ENCODE measurements around the gene SLC1A2.

- no peak for TF ChIP-seq CTCF (IDR thresholded peaks at IDR 0.05)
- TF ChIP-seq POLR2A (IDR thresholded peaks at IDR 0.05) = no peak
Observed at GRCh38 chr11:35235936-35236666, 183.3 kb downstream of the SLC1A2 start.

All from uterus (tissue), 2 donors.